GM10847 (cell line): ENCODE measurements around the gene LIF.

Experiments used
- POLR2A ChIP-seq: IDR thresholded peaks from 2 replicates; pipeline ENCODE4 v1.6.1; 2011; ENCODE audit not compliant: insufficient read length; ENCODE audit errors: extremely low read depth

LIF gene

DNA sequence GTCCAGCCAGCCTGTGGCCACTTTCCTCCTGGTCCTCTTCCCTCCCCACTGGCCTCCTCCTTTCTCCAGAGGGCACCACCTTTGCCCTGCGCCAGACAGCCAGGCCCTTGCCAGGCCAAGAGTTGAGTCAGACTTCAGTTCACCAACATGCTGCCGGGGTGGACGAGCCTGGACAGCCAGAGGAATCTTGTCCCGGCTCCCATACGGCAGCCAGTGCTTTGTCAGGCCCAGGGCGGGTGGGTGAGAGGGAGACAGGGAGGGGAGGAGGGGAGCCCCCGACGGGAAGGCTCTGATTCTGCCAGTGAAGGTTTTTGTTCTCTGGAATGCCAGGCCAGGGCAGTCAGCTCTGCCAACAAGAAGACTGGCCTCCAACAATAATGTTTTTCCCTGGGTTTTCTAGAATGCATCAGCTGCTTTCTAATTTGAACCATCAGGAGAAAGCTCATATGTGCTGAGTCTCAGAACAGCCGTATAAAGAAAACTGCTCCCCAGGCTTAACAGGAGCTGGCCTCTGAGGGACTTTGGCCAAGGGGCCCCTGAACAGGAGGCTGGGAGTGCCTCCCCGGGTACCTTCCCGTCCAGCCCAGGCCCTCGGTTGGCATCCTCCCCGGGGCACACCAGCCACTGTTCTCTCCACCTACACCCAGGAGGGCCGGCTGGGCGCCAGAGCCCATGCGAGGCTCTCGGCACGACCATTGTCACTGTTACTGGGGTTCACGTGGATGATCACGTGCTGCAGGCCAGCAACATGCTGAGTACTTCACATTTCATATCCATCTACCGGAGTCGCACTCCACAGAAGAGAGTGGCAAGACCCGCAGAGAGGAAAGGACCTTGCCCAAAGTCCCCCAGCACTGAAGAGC is 28.6 kb downstream of the LIF start:
- no peak for TF ChIP-seq POLR2A

- TF ChIP-seq POLR2A: no peak
Measured at GRCh38 chr22:30216710-30217109, 29.8 kb downstream of the LIF start.

DNA sequence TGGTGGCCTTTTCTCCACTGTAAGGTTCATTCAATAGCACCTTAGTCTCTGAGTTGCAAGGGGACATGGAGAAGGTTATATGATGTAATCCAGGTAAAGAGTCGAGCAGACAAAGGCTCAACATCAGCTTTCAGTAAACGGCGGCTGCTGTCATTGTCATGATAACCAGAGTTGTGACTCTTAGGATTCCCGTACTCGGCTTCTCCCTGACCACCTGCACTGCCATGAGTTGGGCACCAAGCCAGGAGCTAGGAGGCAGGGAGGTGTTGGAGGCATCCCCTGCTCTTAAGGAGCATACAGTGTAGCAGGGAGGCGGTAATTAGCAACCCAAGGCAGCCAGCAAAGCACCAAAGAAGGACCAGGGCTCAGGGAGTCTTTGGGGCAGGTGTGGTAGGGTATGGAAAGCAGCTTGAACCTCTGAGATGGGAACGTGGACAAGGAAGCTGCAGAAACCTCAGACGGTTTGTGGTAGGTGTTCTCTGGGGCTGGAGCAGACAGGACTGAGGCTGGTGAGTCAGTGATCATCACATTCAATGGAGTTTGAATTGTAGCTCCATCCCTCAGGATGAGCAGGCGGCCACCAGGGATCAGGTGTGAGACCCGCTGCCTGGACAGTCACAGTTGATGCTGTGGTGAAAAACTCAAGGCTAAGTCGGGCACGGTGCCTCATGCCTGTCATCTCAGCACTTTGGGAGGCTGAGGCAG is 31.7 kb downstream of the LIF start:
- no peak for TF ChIP-seq POLR2A

DNA sequence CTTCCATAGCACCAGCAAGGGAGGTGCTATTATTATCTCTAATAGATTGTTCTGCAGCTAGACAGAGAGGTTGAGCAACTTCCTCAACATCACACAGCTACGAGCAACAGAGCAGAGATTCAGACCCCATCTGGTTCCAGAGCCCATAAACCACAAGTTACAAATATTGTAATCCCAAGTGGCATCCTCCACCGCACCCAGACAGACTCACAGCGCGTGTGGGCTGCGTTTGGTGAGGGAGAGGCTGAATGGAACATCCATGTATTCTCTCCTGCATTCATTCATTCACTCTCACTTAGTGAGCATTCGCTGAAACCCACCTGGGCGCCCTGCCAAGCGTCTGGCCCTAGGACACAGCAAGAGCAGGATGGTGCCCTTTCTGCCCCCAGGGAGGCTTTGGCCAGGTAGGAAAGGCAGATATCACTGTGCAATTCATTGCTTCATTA is 33.5 kb downstream of the LIF start:
- no peak for TF ChIP-seq POLR2A

DNA sequence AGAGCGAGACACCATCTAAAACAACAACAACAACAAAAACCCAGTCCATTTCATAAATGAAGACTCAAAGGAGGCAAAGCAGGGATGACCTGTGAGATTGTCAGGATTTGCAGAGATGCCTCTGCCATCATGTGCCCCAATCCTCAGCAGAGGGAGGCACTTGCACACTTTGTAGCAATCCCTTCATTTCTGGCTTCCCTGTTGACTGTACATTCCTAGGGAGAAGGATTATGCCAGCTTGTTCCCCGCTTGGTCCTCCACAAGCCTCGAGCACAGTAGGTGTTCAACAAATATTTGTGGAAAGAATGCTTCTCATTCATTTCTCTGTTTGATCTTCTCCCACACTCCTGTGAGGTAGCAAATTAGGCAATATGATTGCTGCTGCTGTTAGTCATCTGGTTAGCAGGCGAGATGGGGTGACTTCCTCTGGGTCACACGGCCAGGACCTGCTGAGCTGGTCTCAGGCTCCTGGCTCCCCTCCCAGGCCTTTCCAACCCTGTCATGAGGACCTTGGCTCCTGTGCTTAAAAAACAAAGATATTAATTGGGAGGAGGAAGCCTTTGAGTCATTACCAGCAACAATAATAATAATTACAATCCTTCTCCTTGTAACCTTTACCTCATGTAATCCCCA is 34.1 kb downstream of the LIF start:
- TF ChIP-seq POLR2A: no peak

- no peak for TF ChIP-seq POLR2A
Measured at GRCh38 chr22:30211124-30211820, 35.3 kb downstream of the LIF start.

- TF ChIP-seq POLR2A: no peak
Measured at GRCh38 chr22:30210235-30210909, 36.2 kb downstream of the LIF start.

- no peak for TF ChIP-seq POLR2A
Measured at GRCh38 chr22:30209642-30210041, 36.9 kb downstream of the LIF start.

DNA sequence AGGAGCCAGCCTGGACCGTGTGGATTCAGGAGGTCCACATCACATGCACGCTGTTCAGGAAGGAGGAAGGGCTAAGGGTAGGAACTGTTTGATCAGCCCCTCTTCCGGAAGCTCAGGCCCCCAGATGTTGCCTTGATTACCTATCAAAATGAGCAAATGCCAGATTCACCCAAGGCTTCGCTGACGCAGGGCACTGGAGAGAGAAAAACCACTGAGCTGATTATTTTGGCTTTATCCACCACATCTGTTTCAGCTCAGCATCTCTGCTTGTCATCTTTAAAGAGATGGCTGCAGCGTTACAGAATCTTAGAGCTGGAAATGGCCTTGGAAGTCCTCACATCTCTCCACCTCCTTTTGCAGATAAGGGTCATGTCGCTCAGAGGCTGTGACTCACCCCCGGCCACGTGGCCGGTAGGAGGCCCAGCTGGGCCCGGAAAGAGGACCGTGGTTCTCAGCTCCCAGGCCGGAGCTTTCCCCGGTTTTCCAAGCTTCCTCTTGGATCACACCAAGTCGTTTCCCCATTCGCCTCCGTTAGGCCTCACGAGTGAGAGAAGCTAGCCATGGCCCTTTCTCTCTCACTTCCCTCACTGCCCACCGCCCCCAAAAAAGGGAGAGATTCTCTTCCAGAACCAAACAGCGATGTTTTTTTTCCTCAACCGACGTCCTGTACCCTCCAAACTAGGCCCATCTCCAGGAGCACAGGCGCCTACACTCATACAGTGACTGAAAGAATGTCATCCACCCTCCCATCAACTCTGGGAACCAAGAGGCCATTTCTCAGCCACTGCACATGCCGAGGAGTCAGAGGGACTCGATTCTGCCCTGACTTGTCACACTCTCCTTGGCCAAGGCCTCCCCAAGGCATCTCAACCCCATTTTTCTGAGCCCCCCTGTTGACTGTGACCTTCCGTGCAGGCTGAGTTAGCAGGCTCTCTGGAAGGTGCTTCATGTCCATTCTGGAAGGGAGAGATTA is 37.6 kb downstream of the LIF start:
- no peak for TF ChIP-seq POLR2A

GRCh38 chr22:30206944-30207343 is 39.6 kb downstream of the LIF start:
- TF ChIP-seq POLR2A: no peak

DNA sequence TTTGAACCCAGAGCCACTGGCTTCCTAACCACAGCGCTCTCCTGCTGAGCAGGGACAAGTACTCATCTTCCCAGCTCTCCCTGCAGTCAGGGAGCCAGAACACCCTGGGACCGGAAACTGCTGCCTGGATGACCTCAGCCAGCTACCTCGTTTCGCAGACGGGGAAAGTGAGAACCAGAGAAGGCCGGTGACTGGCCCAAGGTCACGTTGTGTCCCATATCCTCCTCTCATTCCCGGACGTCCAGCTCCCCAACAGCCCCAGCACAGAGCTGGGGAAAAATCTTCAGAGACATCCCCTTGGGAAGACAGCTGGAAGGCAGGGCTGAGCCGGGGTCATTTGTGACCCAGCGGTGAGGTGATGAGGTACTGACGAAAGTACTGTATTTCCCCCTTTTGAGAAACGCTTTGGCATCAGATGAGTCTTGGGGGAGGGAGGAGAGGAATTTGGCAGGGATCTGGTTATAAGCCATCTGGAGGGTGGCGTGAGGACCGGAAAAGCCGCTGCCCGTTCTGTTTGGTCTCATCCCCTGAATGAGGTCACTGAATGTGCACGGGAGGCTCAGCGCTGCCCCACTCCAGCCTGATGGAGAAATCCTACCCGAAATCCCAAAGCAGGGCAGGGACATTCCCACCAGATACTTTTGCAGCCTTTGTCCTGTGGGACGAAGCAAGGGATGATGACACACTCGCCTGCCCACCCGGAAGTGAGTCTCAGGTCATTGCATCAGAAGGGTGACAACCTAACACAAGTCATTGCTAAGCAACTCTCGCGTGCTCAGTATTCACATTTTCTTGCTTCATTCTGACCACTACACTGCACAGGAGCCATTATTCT is 41.1 kb downstream of the LIF start:
- no peak for TF ChIP-seq POLR2A

- no peak for TF ChIP-seq POLR2A
Measured at GRCh38 chr22:30204742-30205111, 41.8 kb downstream of the LIF start.
